ENCODE measurements around the gene ATP6V0E2. TPM values are rescaled to one million over a fixed set of nuclear protein-coding genes. Genes with fewer than 3 reads are reported as not detected.
"Not testable (repeated sequence)": the region's sequence is repeated elsewhere in the genome, so short reads cannot be mapped to it uniquely, and the experiment has no call there.

The ATP6V0E2 gene
- total and polyA plus RNA-seq, 2 experiments from 2014 or later: 11.6 to 25.6 TPM

- H3K27me3 ChIP-seq; H3K27ac ChIP-seq; H3K36me3 ChIP-seq (replicated peaks; ENCODE audit: insufficient read depth, low read depth); H3K4me2 ChIP-seq; H3K79me2 ChIP-seq; DNase-seq (ENCODE audit: low spot score); H4K20me1 ChIP-seq (ENCODE audit: insufficient read depth, poor library complexity, severe bottlenecking); H3K9me2 ChIP-seq (replicated peaks; ENCODE audit: insufficient read depth); H3K4me3 ChIP-seq; H3K9me3 ChIP-seq (ENCODE audit: low read depth); H3K4me1 ChIP-seq (ENCODE audit: insufficient read depth); H2AFZ ChIP-seq: not testable (repeated sequence)
- 95% methylated on average over 7 of the region's 9 CpGs for whole genome bisulfite sequencing (ENCODE audit: low lambda C conversion rate, missing lambda C conversion rate)
Measured at GRCh38 chr7:149910219-149910618, 36.5 kb downstream of the ATP6V0E2 start.

DNA sequence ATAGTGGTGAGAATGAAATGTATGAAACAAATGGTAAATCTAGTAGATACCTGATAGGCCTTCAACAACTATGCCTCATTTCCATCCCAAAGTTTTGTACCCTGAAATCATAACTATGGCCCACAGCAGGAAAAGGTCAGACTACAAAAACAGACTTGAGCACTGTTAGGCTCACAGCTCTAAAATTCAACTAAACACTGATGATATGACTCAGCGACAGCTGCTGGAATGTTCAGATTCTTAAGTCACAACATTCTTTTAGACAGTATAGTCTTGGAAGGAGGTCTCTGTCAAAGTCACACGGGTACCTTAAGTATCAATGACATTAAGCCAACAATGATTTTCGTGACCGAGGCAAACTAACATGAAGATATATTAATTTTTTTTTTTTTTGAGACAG lies 38.4 kb downstream of the ATP6V0E2 start:
- H3K4me3 ChIP-seq; H3K4me1 ChIP-seq (ENCODE audit: insufficient read depth); H2AFZ ChIP-seq; H3K36me3 ChIP-seq (replicated peaks; ENCODE audit: insufficient read depth, low read depth); H3K27ac ChIP-seq; H3K4me2 ChIP-seq; H3K9me3 ChIP-seq (ENCODE audit: low read depth); H3K79me2 ChIP-seq; H3K27me3 ChIP-seq; H3K9me2 ChIP-seq (replicated peaks; ENCODE audit: insufficient read depth); H4K20me1 ChIP-seq (ENCODE audit: insufficient read depth, poor library complexity, severe bottlenecking); DNase-seq (ENCODE audit: low spot score): not testable (repeated sequence)
- 73% methylated on average over 2 of the region's 4 CpGs for WGBS (ENCODE audit: low lambda C conversion rate, missing lambda C conversion rate)

GRCh38 chr7:149926414-149926813 lies 52.6 kb downstream of the ATP6V0E2 start:
- DNase-seq (ENCODE audit: low spot score); H3K9me2 ChIP-seq (replicated peaks; ENCODE audit: insufficient read depth); H3K4me3 ChIP-seq; H4K20me1 ChIP-seq (ENCODE audit: insufficient read depth, poor library complexity, severe bottlenecking); H3K4me2 ChIP-seq; H3K27ac ChIP-seq; H3K36me3 ChIP-seq (replicated peaks; ENCODE audit: insufficient read depth, low read depth); H3K9me3 ChIP-seq (ENCODE audit: low read depth); H3K27me3 ChIP-seq; H2AFZ ChIP-seq; H3K4me1 ChIP-seq (ENCODE audit: insufficient read depth); H3K79me2 ChIP-seq: not testable (repeated sequence)
- WGBS (ENCODE audit: low lambda C conversion rate, missing lambda C conversion rate): 55% methylated on average over 7 of the region's 7 CpGs

Small RNAs within 50 kb of the gene (small RNA-seq; reads per million reads assigned to genes)
- gene AC093458.1: not detected

Other genes starting within 250 kb of the ATP6V0E2 start
- 5.9 and 7.8 TPM in 2 replicates for gene ZNF467, start 100.4 kb upstream of the ATP6V0E2 start, total RNA-seq
- gene ZNF467, start 100.4 kb upstream of the ATP6V0E2 start, polyA plus RNA-seq: 15.6 and 21.9 TPM in 2 replicates
- 7.9 and 9.2 TPM in 2 replicates for gene ZNF862, start 35.6 kb upstream of the ATP6V0E2 start, total RNA-seq
- gene ZNF862, start 35.6 kb upstream of the ATP6V0E2 start, polyA plus RNA-seq: 3.0 and 3.5 TPM in 2 replicates

Measured in hepatocyte (in vitro differentiated cells).